H1 (cell line): ENCODE measurements around the gene PDE4C. TPM values are rescaled to one million over a fixed set of nuclear protein-coding genes. Genes with fewer than 3 reads are reported as not detected.

ENCODE experiments used
- BRCA1 ChIP-seq: IDR thresholded peaks from 2 replicates; pipeline ENCODE4 v1.6.1; 2012; ENCODE audit warnings: low read depth, low read length, improper control_type of control experiment
- CBX5 ChIP-seq: fragments of 300-800, 300-1000 bp; sonication (generic); IDR thresholded peaks from 2 replicates; pipeline ENCODE4 v1.7.1; 2016; ENCODE audit warnings: antibody characterized with exemption, low read length, low read depth
- CHD1 ChIP-seq: IDR thresholded peaks from 2 replicates; pipeline ENCODE4 v1.6.1; 2012; ENCODE audit warnings: low read depth, low read length, improper control_type of control experiment
- CHD2 ChIP-seq: IDR thresholded peaks from 2 replicates; pipeline ENCODE4 v1.6.1; 2012; ENCODE audit warnings: low read length, improper control_type of control experiment
- E2F6 ChIP-seq: IDR thresholded peaks from 2 replicates; pipeline ENCODE4 v1.6.1; 2012; ENCODE audit warnings: inconsistent platforms
- EGR1 ChIP-seq: IDR thresholded peaks from 2 replicates; pipeline ENCODE4 v1.6.1; 2011; ENCODE audit warnings: low read depth, low read length, borderline replicate concordance
- FOSL1 ChIP-seq: IDR thresholded peaks from 2 replicates; pipeline ENCODE4 v1.6.1; 2011; ENCODE audit warnings: mild to moderate bottlenecking, low read depth, low read length, moderate library complexity; ENCODE audit not compliant: insufficient read depth
- HDAC6 ChIP-seq: IDR thresholded peaks from one replicate; pipeline ENCODE4 v1.7.1; 2012; ENCODE audit warnings: low read depth, mild to moderate bottlenecking, inconsistent platforms, low read length, moderate library complexity
- KDM1A ChIP-seq: fragments of 200-600, 300-600 bp; sonication (generic); IDR thresholded peaks from 2 replicates; pipeline ENCODE4 v1.7.1; 2016; ENCODE audit warnings: mild to moderate bottlenecking, low read length, borderline replicate concordance
- KDM4A ChIP-seq: IDR thresholded peaks from one replicate; pipeline ENCODE4 v1.7.1; 2012; ENCODE audit warnings: low read depth, mild to moderate bottlenecking, moderate library complexity, low read length, inconsistent platforms; ENCODE audit not compliant: severe bottlenecking
- MAX ChIP-seq: IDR thresholded peaks from 2 replicates; pipeline ENCODE4 v1.6.1; 2012; ENCODE audit warnings: inconsistent platforms
- NRF1 ChIP-seq: IDR thresholded peaks from 2 replicates; pipeline ENCODE4 v1.6.1; 2011; ENCODE audit warnings: mild to moderate bottlenecking, low read depth, low read length, improper control_type of control experiment
- POLR2A ChIP-seq, 2 experiments: IDR thresholded peaks; 1 replicate in 1 of 2; 2 replicates in 1 of 2; pipeline ENCODE4 v1.6.1; 2011; ENCODE audit warnings: low read depth in 2 of 2, low read length in 2 of 2, mild to moderate bottlenecking in 2 of 2; ENCODE audit errors: control extremely low read depth in 1 of 2
- POLR2AphosphoS5 ChIP-seq: IDR thresholded peaks from 2 replicates; pipeline ENCODE4 v1.6.1; 2011; ENCODE audit warnings: low read depth, low read length
- RAD21 ChIP-seq, 2 experiments: IDR thresholded peaks in 1 of 2; conservative IDR thresholded peaks in 1 of 2; 2 replicates each; pipeline ENCODE4 v1.6.1; 2011; ENCODE audit warnings: low read depth in 2 of 2, low read length in 2 of 2, improper control_type of control experiment in 1 of 2, inconsistent platforms in 1 of 2, mild to moderate bottlenecking in 1 of 2, moderate library complexity in 1 of 2
- RFX5 ChIP-seq: IDR thresholded peaks from 2 replicates; pipeline ENCODE4 v1.6.1; 2011; ENCODE audit warnings: low read depth, low read length, improper control_type of control experiment, borderline replicate concordance
- RNF2 ChIP-seq: fragments of 200-900, 300-1000 bp; sonication (generic); IDR thresholded peaks from 2 replicates; pipeline ENCODE4 v1.7.1; 2016; ENCODE audit warnings: borderline replicate concordance, low read depth, mild to moderate bottlenecking, antibody characterized with exemption, low read length; ENCODE audit not compliant: poor library complexity, severe bottlenecking; ENCODE audit errors: missing control alignments
- SIRT6 ChIP-seq: IDR thresholded peaks from one replicate; pipeline ENCODE4 v1.7.1; 2012; ENCODE audit warnings: low read length, inconsistent platforms
- SP1 ChIP-seq: IDR thresholded peaks from 2 replicates; pipeline ENCODE4 v1.6.1; 2011; ENCODE audit warnings: low read depth, low read length
- SRF ChIP-seq: IDR thresholded peaks from 2 replicates; pipeline ENCODE4 v1.6.1; 2011; ENCODE audit warnings: mild to moderate bottlenecking, low read depth, low read length, moderate library complexity
- polyA plus RNA-seq, 7 experiments: library from polyadenylated mRNA; depleted of rRNA in 3 of 7; stranded (reverse) in 5 of 7; unstranded in 2 of 7; fragments of >200 nt in 5 of 7; fragments of 200-250 nt in 2 of 7; gene quantifications; 1 replicate in 5 of 7; 2 replicates in 1 of 7; 4 replicates in 1 of 7; pipeline versions ENCODE4 v1.2.1 to v1.2.3, GENCODE V29; 2011 to 2013; ENCODE audit warnings: missing spikeins in 2 of 7, mixed read lengths in 2 of 7
- total RNA-seq: library from RNA; stranded (reverse); fragmentation: NEBNext Ultra II Directional; extraction: Animal tissue kit (Norgen Biotek cat#: 25700); gene quantifications from 2 replicates; pipeline ENCODE4 v1.2.1, GENCODE V29; 2021
- TF ChIP-seq, protein P1 (sequence below): IDR thresholded peaks from 2 replicates; pipeline ENCODE4 v1.6.1; 2012; ENCODE audit warnings: low read length, inconsistent platforms

The PDE4C gene
- total and polyA plus RNA-seq, 2 of the 8 experiments (the other 6 are each of a cell fraction or from before 2014, with no cell fraction given): 2.7 to 3.1 TPM

GRCh38 chr19:18208098-18208951, 17.9 kb downstream of the PDE4C start (continued):
- TF ChIP-seq RFX5: no peak
- no peak for TF ChIP-seq HDAC6
- TF ChIP-seq NRF1: no peak
- TF ChIP-seq KDM1A: peak; percentile 94
- no peak for TF ChIP-seq SRF
- no peak for TF ChIP-seq FOSL1
- TF ChIP-seq, protein P1, sequence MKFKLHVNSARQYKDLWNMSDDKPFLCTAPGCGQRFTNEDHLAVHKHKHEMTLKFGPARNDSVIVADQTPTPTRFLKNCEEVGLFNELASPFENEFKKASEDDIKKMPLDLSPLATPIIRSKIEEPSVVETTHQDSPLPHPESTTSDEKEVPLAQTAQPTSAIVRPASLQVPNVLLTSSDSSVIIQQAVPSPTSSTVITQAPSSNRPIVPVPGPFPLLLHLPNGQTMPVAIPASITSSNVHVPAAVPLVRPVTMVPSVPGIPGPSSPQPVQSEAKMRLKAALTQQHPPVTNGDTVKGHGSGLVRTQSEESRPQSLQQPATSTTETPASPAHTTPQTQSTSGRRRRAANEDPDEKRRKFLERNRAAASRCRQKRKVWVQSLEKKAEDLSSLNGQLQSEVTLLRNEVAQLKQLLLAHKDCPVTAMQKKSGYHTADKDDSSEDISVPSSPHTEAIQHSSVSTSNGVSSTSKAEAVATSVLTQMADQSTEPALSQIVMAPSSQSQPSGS: 0 out of 2 replicates have a peak, but pooled peaks have one; percentile 24
- no peak for TF ChIP-seq CHD1
- no peak for TF ChIP-seq CHD2
- no peak for TF ChIP-seq E2F6
- no peak for TF ChIP-seq POLR2A (IDR thresholded peaks at IDR 0.05; ENCODE audit: control extremely low read depth in 1 of 2, low read depth in 2 of 2, low read length in 2 of 2)
- no peak for TF ChIP-seq RNF2
- no peak for TF ChIP-seq SP1
- TF ChIP-seq EGR1: no peak
- 0 out of 2 replicates have a peak, but pooled peaks have one; percentile 15 for TF ChIP-seq MAX
- TF ChIP-seq BRCA1: no peak
- no peak for TF ChIP-seq SIRT6
- TF ChIP-seq CBX5: no peak
- TF ChIP-seq KDM4A: no peak
- TF ChIP-seq RAD21 (IDR thresholded peaks at IDR 0.05 in 1 of 2, conservative IDR thresholded peaks at IDR 0.05 in 1 of 2; ENCODE audit: low read depth in 2 of 2, low read length in 2 of 2): peak; percentile 75 to 78
- TF ChIP-seq POLR2AphosphoS5: peak; percentile 20; the same call in 1 of the 2 replicates
